HG03139 (cell line): ENCODE measurements around the gene PCSK6.

Experiments used
- ATAC-seq: cut with Tn5 transposase; IDR thresholded peaks from one replicate; pipeline ENCODE4 v1.9.1; 2021; ENCODE audit not compliant: unreplicated experiment

Gene PCSK6

DNA sequence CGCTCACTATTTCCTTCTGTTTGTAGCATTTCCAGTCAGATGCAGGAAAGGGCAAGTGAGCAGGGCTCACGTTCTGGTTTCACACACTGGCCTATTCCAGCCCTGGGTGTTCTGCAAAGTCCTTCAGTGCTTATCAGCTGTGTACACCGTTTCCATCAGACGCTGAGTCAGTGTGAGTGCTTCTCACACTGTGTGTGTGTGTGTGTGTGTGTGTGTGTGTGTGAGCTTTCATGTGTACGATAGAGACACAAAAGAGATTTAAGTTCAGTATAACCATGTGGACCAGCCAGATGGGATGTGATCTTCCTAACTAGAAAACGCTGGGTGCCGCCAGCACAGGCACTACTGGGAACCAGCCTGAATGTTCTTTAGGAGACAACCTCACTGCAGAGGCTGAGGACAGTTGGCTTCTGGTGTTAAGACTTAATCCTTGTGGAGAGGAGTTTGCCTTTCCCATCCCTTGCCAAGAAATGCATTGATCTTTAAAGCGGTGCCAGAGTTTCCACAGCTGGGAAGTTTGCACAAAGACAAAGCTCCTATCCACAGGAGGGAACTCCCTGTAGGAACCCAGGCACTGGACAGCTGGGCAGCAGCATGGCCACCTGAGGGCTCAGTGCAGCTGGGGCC, 233.8 kb downstream of the PCSK6 start:
- ATAC-seq = no peak

GRCh38 chr15:101255051-101255395, 234.5 kb downstream of the PCSK6 start:
- ATAC-seq = no peak

DNA sequence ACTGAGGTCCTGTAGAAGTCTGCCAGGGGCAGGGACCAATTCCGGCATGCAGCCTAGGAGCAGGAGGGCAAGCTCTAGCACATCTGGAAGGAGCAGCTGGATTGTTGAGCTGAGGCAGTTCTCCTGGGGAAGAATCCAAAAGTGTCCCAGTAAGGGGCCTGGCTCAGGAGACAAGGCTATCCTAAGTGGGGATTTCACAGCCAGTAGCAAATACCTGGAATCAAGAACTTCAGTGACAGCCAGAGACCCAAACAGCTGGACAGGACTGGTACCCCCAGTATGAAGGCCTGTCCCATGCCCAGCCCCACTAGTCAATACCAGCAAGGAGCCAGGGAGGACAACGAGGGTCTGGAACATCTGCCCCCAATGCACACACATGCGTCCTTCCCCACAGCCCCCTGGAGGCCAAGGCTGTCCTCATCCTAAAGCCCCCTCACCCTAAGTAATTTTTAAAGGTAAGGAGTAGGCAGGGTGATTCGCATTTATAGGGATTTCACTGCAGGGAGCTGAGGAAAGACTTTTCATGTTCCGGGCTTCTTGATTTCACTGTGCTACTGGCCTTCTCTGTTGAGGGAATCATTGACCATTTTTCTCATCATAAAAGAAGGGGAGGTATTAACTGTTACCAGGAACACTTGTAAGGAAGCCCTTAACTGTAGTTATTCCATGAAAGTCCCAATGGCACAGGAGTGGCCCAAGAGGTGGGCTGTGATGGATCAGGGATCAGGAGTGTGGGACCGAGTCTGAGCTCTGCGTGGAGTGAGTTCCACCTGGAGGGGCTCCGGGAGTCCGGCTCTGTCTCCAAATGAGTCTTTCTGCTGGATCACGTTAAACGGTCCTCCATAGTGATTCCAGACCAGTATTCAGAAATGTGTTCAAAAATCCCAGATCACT, 235.1 kb downstream of the PCSK6 start:
- no peak for ATAC-seq
